Transverse colon (tissue), 3 donors: Measurements from ENCODE around the gene FIZ1.

Experiments
- POLR2A ChIP-seq: fragments of 450-650 bp; IDR thresholded peaks from one replicate; pipeline ENCODE4 v1.6.1; 2016; ENCODE audit warnings: antibody characterized with exemption, mild to moderate bottlenecking, moderate library complexity
- TF ChIP-seq, protein P1 (sequence below), 5 experiments: fragments of 200-600 bp in 3 of 5; fragments of 450-650 bp in 2 of 5; sonication (generic) in 3 of 5; IDR thresholded peaks; 1 replicate in 2 of 5; 2 replicates in 3 of 5; pipeline ENCODE4 v1.5.1; 2016 to 2017; ENCODE audit warnings: antibody characterized with exemption in 5 of 5, inconsistent platforms in 3 of 5, mild to moderate bottlenecking in 2 of 5, moderate library complexity in 1 of 5

DNA sequence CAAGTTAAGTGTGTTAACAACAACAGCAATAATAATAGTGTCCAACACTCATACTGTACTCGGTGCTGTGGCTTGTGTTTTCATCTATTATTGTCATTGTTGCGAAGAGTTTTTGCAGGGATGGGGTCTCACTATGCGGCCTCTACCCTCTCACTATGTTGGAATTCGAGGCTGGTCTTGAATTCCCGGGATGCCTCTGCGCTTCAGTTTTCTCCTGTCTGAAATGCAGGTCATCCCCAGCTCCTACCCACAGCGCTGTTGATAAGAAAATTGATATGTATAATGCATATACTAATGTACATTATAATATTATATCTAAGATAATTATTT, 49.0 kb downstream of the FIZ1 start:
- TF ChIP-seq, protein P1, sequence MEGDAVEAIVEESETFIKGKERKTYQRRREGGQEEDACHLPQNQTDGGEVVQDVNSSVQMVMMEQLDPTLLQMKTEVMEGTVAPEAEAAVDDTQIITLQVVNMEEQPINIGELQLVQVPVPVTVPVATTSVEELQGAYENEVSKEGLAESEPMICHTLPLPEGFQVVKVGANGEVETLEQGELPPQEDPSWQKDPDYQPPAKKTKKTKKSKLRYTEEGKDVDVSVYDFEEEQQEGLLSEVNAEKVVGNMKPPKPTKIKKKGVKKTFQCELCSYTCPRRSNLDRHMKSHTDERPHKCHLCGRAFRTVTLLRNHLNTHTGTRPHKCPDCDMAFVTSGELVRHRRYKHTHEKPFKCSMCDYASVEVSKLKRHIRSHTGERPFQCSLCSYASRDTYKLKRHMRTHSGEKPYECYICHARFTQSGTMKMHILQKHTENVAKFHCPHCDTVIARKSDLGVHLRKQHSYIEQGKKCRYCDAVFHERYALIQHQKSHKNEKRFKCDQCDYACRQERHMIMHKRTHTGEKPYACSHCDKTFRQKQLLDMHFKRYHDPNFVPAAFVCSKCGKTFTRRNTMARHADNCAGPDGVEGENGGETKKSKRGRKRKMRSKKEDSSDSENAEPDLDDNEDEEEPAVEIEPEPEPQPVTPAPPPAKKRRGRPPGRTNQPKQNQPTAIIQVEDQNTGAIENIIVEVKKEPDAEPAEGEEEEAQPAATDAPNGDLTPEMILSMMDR (IDR thresholded peaks at IDR 0.05): no peak
- TF ChIP-seq POLR2A: no peak
